Liver (tissue), 9 donors: ENCODE results near the gene MCF2L2. TPM values are rescaled to one million over a fixed set of nuclear protein-coding genes. Genes with fewer than 3 reads are reported as not detected.
A peak's percentile ranks its signal among the peaks of the same experiment; 100 is the strongest.

Experiments used
- DNase-seq: peaks from one replicate; pipeline ENCODE4 v3.0.0-alpha.2; 2017; ENCODE audit warnings: low spot score
- H3K27ac ChIP-seq, 2 donors: one replicate each; pipeline ENCODE4 v1.7.0; 2013; ENCODE audit warnings: inconsistent platforms in 2 of 2, low read length in 2 of 2, control low read depth in 1 of 2, low read depth in 1 of 2, mild to moderate bottlenecking in 1 of 2
- H3K27me3 ChIP-seq, 4 donors: one replicate each; pipeline versions ENCODE4 v1.6.1 to v1.7.0; 2013; ENCODE audit warnings: low read length in 3 of 4, inconsistent platforms in 1 of 4, mild to moderate bottlenecking in 1 of 4, moderate library complexity in 1 of 4; ENCODE audit not compliant: control insufficient read depth in 4 of 4, insufficient read depth in 4 of 4
- H3K36me3 ChIP-seq, 4 donors: one replicate each; pipeline versions ENCODE4 v1.6.1 to v1.7.0; 2013; ENCODE audit warnings: low read length in 3 of 4, mild to moderate bottlenecking in 3 of 4, low read depth in 1 of 4, moderate library complexity in 1 of 4; ENCODE audit not compliant: control insufficient read depth in 4 of 4, insufficient read depth in 3 of 4
- H3K4me1 ChIP-seq, 4 donors: one replicate each; pipeline versions ENCODE4 v1.6.1 to v1.7.0; 2013; ENCODE audit warnings: low read length in 3 of 4, mild to moderate bottlenecking in 3 of 4, moderate library complexity in 1 of 4; ENCODE audit not compliant: control insufficient read depth in 4 of 4, insufficient read depth in 4 of 4
- H3K4me3 ChIP-seq, 3 donors: one replicate each; pipeline versions ENCODE4 v1.6.1 to v1.7.0; 2013; ENCODE audit warnings: low read length in 3 of 3, control low read depth in 1 of 3, low read depth in 1 of 3, mild to moderate bottlenecking in 1 of 3
- H3K9ac ChIP-seq, 2 donors: one replicate each; pipeline ENCODE4 v1.7.0; 2013; ENCODE audit warnings: low read length in 2 of 2, mild to moderate bottlenecking in 2 of 2, moderate library complexity in 2 of 2, control low read depth in 1 of 2, low read depth in 1 of 2
- H3K9me3 ChIP-seq, 4 donors: one replicate each; pipeline versions ENCODE4 v1.6.1 to v1.7.0; 2013; ENCODE audit warnings: low read length in 3 of 4; ENCODE audit not compliant: control insufficient read depth in 4 of 4
- ATF3 ChIP-seq: IDR thresholded peaks from 2 replicates; pipeline ENCODE4 v1.6.1; 2016; ENCODE audit warnings: antibody characterized with exemption
- CTCF ChIP-seq: fragments of 150-350 bp; IDR thresholded peaks from 2 replicates; pipeline ENCODE4 v1.5.1; 2017; ENCODE audit warnings: improper control_type of control experiment, low read depth, low read length; ENCODE audit not compliant: missing input control
- EGR1 ChIP-seq, 2 donors: IDR thresholded peaks; 2 replicates each; pipeline ENCODE4 v1.6.1; 2016 to 2018; ENCODE audit warnings: antibody characterized with exemption in 2 of 2, low read depth in 2 of 2
- FOXA1 ChIP-seq: IDR thresholded peaks from 2 replicates; pipeline ENCODE4 v1.6.1; 2016; ENCODE audit warnings: antibody characterized with exemption
- FOXA2 ChIP-seq: IDR thresholded peaks from 2 replicates; pipeline ENCODE4 v1.6.1; 2016; ENCODE audit warnings: antibody characterized with exemption
- GABPA ChIP-seq, 2 donors: IDR thresholded peaks in 1 of 2; conservative IDR thresholded peaks in 1 of 2; 2 replicates each; pipeline ENCODE4 v1.6.1; 2016; ENCODE audit warnings: antibody characterized with exemption in 2 of 2, mild to moderate bottlenecking in 1 of 2, moderate library complexity in 1 of 2
- HNF4A ChIP-seq, 2 donors: conservative IDR thresholded peaks; 2 replicates each; pipeline ENCODE4 v1.6.1; 2016; ENCODE audit warnings: antibody characterized with exemption in 2 of 2, mild to moderate bottlenecking in 2 of 2
- HNF4G ChIP-seq: IDR thresholded peaks from 2 replicates; pipeline ENCODE4 v1.6.1; 2016; ENCODE audit warnings: antibody characterized with exemption
- JUND ChIP-seq, 2 donors: IDR thresholded peaks; 2 replicates each; pipeline ENCODE4 v1.6.1; 2016; ENCODE audit warnings: antibody characterized with exemption in 2 of 2
- MAX ChIP-seq: IDR thresholded peaks from 2 replicates; pipeline ENCODE4 v1.6.1; 2016; ENCODE audit warnings: antibody characterized with exemption
- NR2F2 ChIP-seq: IDR thresholded peaks from 2 replicates; pipeline ENCODE4 v1.6.1; 2016; ENCODE audit warnings: antibody characterized with exemption
- RAD21 ChIP-seq, 2 donors: IDR thresholded peaks; 2 replicates each; pipeline ENCODE4 v1.6.1; 2016; ENCODE audit warnings: antibody characterized with exemption in 2 of 2, mild to moderate bottlenecking in 2 of 2
- REST ChIP-seq: IDR thresholded peaks from 2 replicates; pipeline ENCODE4 v1.6.1; 2016; ENCODE audit warnings: antibody characterized with exemption, mild to moderate bottlenecking
- RXRA ChIP-seq, 2 donors: IDR thresholded peaks; 2 replicates each; pipeline ENCODE4 v1.6.1; 2017 to 2018; ENCODE audit warnings: antibody characterized with exemption in 2 of 2, mild to moderate bottlenecking in 1 of 2
- SP1 ChIP-seq: IDR thresholded peaks from 2 replicates; pipeline ENCODE4 v1.6.1; 2018; ENCODE audit warnings: antibody characterized with exemption, mild to moderate bottlenecking
- TAF1 ChIP-seq: conservative IDR thresholded peaks from 2 replicates; pipeline ENCODE4 v1.6.1; 2016; ENCODE audit warnings: antibody characterized with exemption, mild to moderate bottlenecking
- YY1 ChIP-seq: IDR thresholded peaks from 2 replicates; pipeline ENCODE4 v1.6.1; 2016; ENCODE audit warnings: antibody characterized with exemption, mild to moderate bottlenecking
- ZBTB33 ChIP-seq: IDR thresholded peaks from 2 replicates; pipeline ENCODE4 v1.6.1; 2016; ENCODE audit warnings: antibody characterized with exemption
- WGBS: extraction: QIAGEN DNeasy Blood & Tissue Kit; methylation state at CpG from one replicate; pipeline ENCODE4 v1.1.7; 2013; 5-methylcytosine and 5-hydroxymethylcytosine counted together
- polyA plus RNA-seq, 2 donors: library from polyadenylated mRNA; stranded (reverse) in 1 of 2; unstranded in 1 of 2; fragments of 200-250 nt in 1 of 2; fragments of >200 nt in 1 of 2; fragmentation: Nextera tagmentation in 1 of 2; extraction: Ambion mirVana in 1 of 2; gene quantifications; one replicate each; pipeline versions ENCODE4 v1.2.1 to v1.2.3, GENCODE V29; 2013 to 2015
- total RNA-seq, 2 donors: library from RNA; depleted of rRNA; stranded (reverse); fragments of >200 nt; gene quantifications; one replicate each; pipeline ENCODE4 v1.2.3, GENCODE V29; 2014
- donor health status: healthy.
- donor health status: healthy.
- donor health status: healthy.
- donor health status: healthy.
- donor health status: healthy.

The MCF2L2 gene
- total and polyA plus RNA-seq, 4 donors: 0.02 to 0.47 (median 0.17) TPM; not detected in 1

DNA sequence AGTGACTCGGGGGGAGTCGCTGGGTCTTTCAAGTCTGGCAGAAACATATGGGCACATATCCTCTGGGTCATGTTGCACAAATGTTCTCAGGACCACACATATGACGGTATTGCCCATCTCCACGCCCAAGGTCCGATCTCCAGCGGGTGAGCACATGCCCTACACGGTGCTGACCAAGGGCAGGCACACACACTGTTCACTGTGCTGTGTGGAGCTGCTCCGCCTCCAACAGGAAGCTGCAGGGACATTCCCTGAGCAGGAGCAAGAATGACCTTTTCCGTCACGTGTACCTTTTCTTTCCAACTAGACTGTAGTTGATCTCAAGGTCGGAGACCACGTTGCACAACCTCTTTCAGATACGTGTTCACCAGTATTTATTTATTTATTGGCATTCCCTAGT is 217.1 kb downstream of the MCF2L2 start:
- TF ChIP-seq MAX: peak; percentile 95
- peak; percentile 78 for TF ChIP-seq FOXA2
- no peak for TF ChIP-seq ATF3
- TF ChIP-seq CTCF: no peak
- peak; percentile 41 to 63 for TF ChIP-seq RAD21 (IDR thresholded peaks at IDR 0.05)
- TF ChIP-seq NR2F2: peak; percentile 26
- TF ChIP-seq JUND (IDR thresholded peaks at IDR 0.05): peak in 1 of 2 donors; percentile 74
- TF ChIP-seq EGR1 (IDR thresholded peaks at IDR 0.05; ENCODE audit: low read depth in 2 of 2): peak in 1 of 2 donors; percentile 82
- no peak for TF ChIP-seq YY1
- TF ChIP-seq HNF4G: no peak
- peak in 1 of 2 donors; percentile 67 for TF ChIP-seq GABPA (IDR thresholded peaks at IDR 0.05 in 1 of 2, conservative IDR thresholded peaks at IDR 0.05 in 1 of 2)
- peak; percentile 53 for TF ChIP-seq REST
- peak; percentile 88 for TF ChIP-seq ZBTB33
- TF ChIP-seq FOXA1: peak; percentile 65
- peak; percentile 82 to 96 for TF ChIP-seq RXRA (IDR thresholded peaks at IDR 0.05)
- peak; percentile 72 for TF ChIP-seq SP1
- no peak for TF ChIP-seq TAF1
- TF ChIP-seq HNF4A (conservative IDR thresholded peaks at IDR 0.05): peak; percentile 69 to 93
- H3K4me3 ChIP-seq: no peak overlapping the region
- H3K36me3 ChIP-seq: no peaks in the 10 kb centered on the region
- WGBS: 39% methylated on average over 13 of the region's 13 CpGs
- H3K27me3 ChIP-seq: no peaks in the 10 kb centered on the region
- peaks cover 0 to 12% (median 2%) of the 10 kb centered on the region in 4 donors for H3K4me1 ChIP-seq
- no peak for DNase-seq
- H3K9me3 ChIP-seq: no peaks in the 10 kb centered on the region
- H3K9ac ChIP-seq: no peak overlapping the region
- peak overlapping the region; percentile 2 to 57 for H3K27ac ChIP-seq
